Tibial nerve (tissue), 4 donors: ENCODE results near the gene STARD3. TPM values are rescaled to one million over a fixed set of nuclear protein-coding genes. Genes with fewer than 3 reads are reported as not detected.
A peak's percentile ranks its signal among the peaks of the same experiment; 100 is the strongest.

Experiments
- DNase-seq, 2 donors: peaks; one replicate each; pipeline ENCODE4 v3.0.0-alpha.2; 2019; ENCODE audit warnings: low spot score in 2 of 2
- H3K27ac ChIP-seq, 4 donors: fragments of 200-600 bp; sonication (generic) in 3 of 4; one replicate each; pipeline ENCODE4 v1.5.1; 2017 to 2019; ENCODE audit warnings: mild to moderate bottlenecking in 1 of 4
- H3K27me3 ChIP-seq, 2 donors: fragments of 200-600 bp; sonication (generic) in 1 of 2; one replicate each; pipeline versions ENCODE4 v1.5.1 to v1.6.0; 2017 to 2019
- H3K36me3 ChIP-seq, 3 donors: fragments of 200-600 bp; sonication (generic); one replicate each; pipeline ENCODE4 v1.5.1; 2018 to 2019
- H3K4me1 ChIP-seq, 4 donors: fragments of 200-600 bp; sonication (generic) in 3 of 4; one replicate each; pipeline ENCODE4 v1.5.1; 2017 to 2019
- H3K4me3 ChIP-seq, 4 donors: fragments of 200-600 bp; sonication (generic) in 3 of 4; one replicate each; pipeline ENCODE4 v1.5.1; 2017 to 2019; ENCODE audit warnings: mild to moderate bottlenecking in 1 of 4, moderate library complexity in 1 of 4
- H3K9me3 ChIP-seq, 4 donors: fragments of 200-600 bp; sonication (generic) in 3 of 4; one replicate each; pipeline ENCODE4 v1.5.1; 2017 to 2019
- CTCF ChIP-seq, 5 experiments: fragments of 200-600 bp in 3 of 5; fragments of 450-650 bp in 2 of 5; sonication (generic) in 3 of 5; IDR thresholded peaks; one replicate each; pipeline ENCODE4 v1.5.1; 2016 to 2019; ENCODE audit warnings: antibody characterized with exemption in 5 of 5, mild to moderate bottlenecking in 3 of 5, moderate library complexity in 2 of 5
- EP300 ChIP-seq, 2 donors: sonication (generic); formaldehyde crosslinking; IDR thresholded peaks; one replicate each; pipeline ENCODE4 v1.6.1; 2017; ENCODE audit warnings: antibody characterized with exemption in 2 of 2, mild to moderate bottlenecking in 1 of 2
- POLR2A ChIP-seq, 2 donors: fragments of 450-650 bp; IDR thresholded peaks; one replicate each; pipeline ENCODE4 v1.6.1; 2017; ENCODE audit warnings: antibody characterized with exemption in 2 of 2, mild to moderate bottlenecking in 2 of 2, moderate library complexity in 2 of 2
- WGBS, 2 donors: methylation state at CpG; one replicate each; pipeline ENCODE4 v1.1.5; 2018; 5-methylcytosine and 5-hydroxymethylcytosine counted together
- total RNA-seq, 4 donors: library from RNA; depleted of rRNA; stranded (reverse); fragments of >200 nt; gene quantifications; one replicate each; pipeline ENCODE4 v1.1.0, GENCODE V29; 2016

The STARD3 gene
- total RNA-seq, 4 donors from 2014 or later = 85.3 to 170 (median 108) TPM

- Histone ChIP-seq H3K4me3 (no peak overlapping the region), H3K36me3 (peaks cover 0 to 60% (median 16%) of the 10 kb centered on the region in 3 donors), H3K4me1 (peaks cover 0 to 95% (median 58%) of the 10 kb centered on the region in 4 donors), H3K9me3 (no peaks in the 10 kb centered on the region), H3K27me3 (peaks cover 0 to 23% of the 10 kb centered on the region in 2 donors), H3K27ac (peak overlapping the region; percentile 7 to 64 (median 30))
- no peak for DNase-seq
- WGBS, 2 donors = 47 to 80% methylated on average over 9 to 21 of the region's 22 CpGs
- TF ChIP-seq POLR2A (IDR thresholded peaks at IDR 0.05) = no peak
- TF ChIP-seq EP300 (IDR thresholded peaks at IDR 0.05) = no peak
- TF ChIP-seq CTCF (IDR thresholded peaks at IDR 0.05) = no peak
Measured at GRCh38 chr17:39662551-39663339, 25.8 kb downstream of the STARD3 start.

- 45 to 62% methylated on average over 4 of the region's 4 CpGs for WGBS, 2 donors
- H3K36me3 ChIP-seq = peaks cover 0 to 55% (median 12%) of the 10 kb centered on the region in 3 donors
- H3K4me3 ChIP-seq = no peak overlapping the region
- no peaks in the 10 kb centered on the region for H3K9me3 ChIP-seq
- H3K27me3 ChIP-seq = peaks cover 0 to 27% of the 10 kb centered on the region in 2 donors
- no peak for DNase-seq
- peak overlapping the region in 3 of 4 donors; percentile 27 to 64 (median 33) for H3K27ac ChIP-seq
- peaks cover 0 to 99% (median 63%) of the 10 kb centered on the region in 4 donors for H3K4me1 ChIP-seq
- TF ChIP-seq POLR2A (IDR thresholded peaks at IDR 0.05) (no peak), CTCF (IDR thresholded peaks at IDR 0.05) (no peak), EP300 (IDR thresholded peaks at IDR 0.05) (no peak)
Measured at GRCh38 chr17:39663340-39663687, 26.4 kb downstream of the STARD3 start.

GRCh38 chr17:39663688-39664580, 27.0 kb downstream of the STARD3 start:
- Histone ChIP-seq H3K4me1 (peaks cover 0 to 100% (median 62%) of the 10 kb centered on the region in 4 donors), H3K9me3 (no peaks in the 10 kb centered on the region), H3K27me3 (peaks cover 0 to 33% of the 10 kb centered on the region in 2 donors), H3K4me3 (no peak overlapping the region), H3K27ac (peak overlapping the region in 3 of 4 donors; percentile 27 to 64 (median 33)), H3K36me3 (peaks cover 0 to 48% (median 10%) of the 10 kb centered on the region in 3 donors)
- 47 to 50% methylated on average over 11 to 16 of the region's 17 CpGs for WGBS, 2 donors
- TF ChIP-seq EP300 (IDR thresholded peaks at IDR 0.05) (no peak), CTCF (IDR thresholded peaks at IDR 0.05) (no peak), POLR2A (IDR thresholded peaks at IDR 0.05) (no peak)
- DNase-seq = no peak

- Histone ChIP-seq H3K27me3 (peaks cover 0 to 42% of the 10 kb centered on the region in 2 donors), H3K4me3 (no peak within 1 kb of the TSS), H3K36me3 (peaks cover 0 to 39% (median 10%) of the 10 kb centered on the region in 3 donors), H3K27ac (peak within 1 kb of the TSS in 2 of 4 donors; percentile 64 to 70), H3K4me1 (peaks cover 0 to 93% (median 53%) of the 10 kb centered on the region in 4 donors), H3K9me3 (no peaks in the 10 kb centered on the region)
- WGBS, 2 donors = 38 to 47% methylated on average over 12 to 15 of the region's 15 CpGs
- TF ChIP-seq EP300 (IDR thresholded peaks at IDR 0.05) = no peak
- TF ChIP-seq POLR2A (IDR thresholded peaks at IDR 0.05) = no peak
- no peak for TF ChIP-seq CTCF (IDR thresholded peaks at IDR 0.05)
- no peak for DNase-seq
Measured at GRCh38 chr17:39664581-39665561, 27.9 kb downstream of the STARD3 start, which contains the start of gene TCAP. Gene TCAP, plus strand, starts transcription at chr17:39665349. Its CDS starts 11 bp downstream, at chr17:39665360.
